Left ventricle myocardium inferior (tissue), 1 donor: ENCODE data around the gene SLC36A4. TPM values are rescaled to one million over a fixed set of nuclear protein-coding genes. Genes with fewer than 3 reads are reported as not detected.

Experiments used
- DNase-seq: peaks from one replicate; pipeline ENCODE4 v3.0.0-alpha.2; 2020
- H3K27ac ChIP-seq: fragments of 200-600 bp; replicated peaks from 2 replicates; pipeline ENCODE4 v1.8.0; 2021
- H3K27me3 ChIP-seq: fragments of 200-600 bp; 2 replicates; pipeline ENCODE4 v1.8.0; 2021; ENCODE audit warnings: low read depth
- H3K36me3 ChIP-seq: fragments of 200-600 bp; 2 replicates; pipeline ENCODE4 v1.8.0; 2021
- H3K4me1 ChIP-seq: fragments of 200-600 bp; 2 replicates; pipeline ENCODE4 v1.8.0; 2021
- H3K4me3 ChIP-seq: fragments of 200-600 bp; 2 replicates; pipeline ENCODE4 v1.8.0; 2021; ENCODE audit warnings: mild to moderate bottlenecking, moderate library complexity
- H3K9me3 ChIP-seq: fragments of 200-600 bp; replicated peaks from 2 replicates; pipeline ENCODE4 v1.8.0; 2021
- intact Hi-C: fragments of 100-400 bp; cut with micrococcal nuclease; formaldehyde crosslinking; loops from one replicate; pipeline ENCODE4 v1.11.0; 2022
- total RNA-seq: library from RNA; stranded (reverse); fragmentation: NEBNext Ultra II Directional; extraction: Animal tissue kit (Norgen Biotek cat#: 25700); gene quantifications from one replicate; pipeline ENCODE4 v1.2.1, GENCODE V29; 2021
- TF ChIP-seq, protein P1 (sequence below): fragments of 200-600 bp; IDR thresholded peaks from 2 replicates; pipeline ENCODE4 v1.8.0; 2021; ENCODE audit warnings: antibody characterized with exemption, mild to moderate bottlenecking, borderline replicate concordance
- donor health status: DM: no; HTN: yes; CAD: no; lungs with severe emphysema.

SLC36A4 gene
- total RNA-seq, 1 donor from 2014 or later = 7.1 TPM

- intact Hi-C loops = no loop called here
- Histone ChIP-seq H3K36me3 (no peaks in the 10 kb centered on the region), H3K27ac (no peak overlapping the region), H3K4me1 (peaks cover 19% of the 10 kb centered on the region), H3K27me3 (no peaks in the 10 kb centered on the region), H3K9me3 (no peaks in the 10 kb centered on the region), H3K4me3 (no peak overlapping the region)
- no peak for DNase-seq
- TF ChIP-seq, protein P1, sequence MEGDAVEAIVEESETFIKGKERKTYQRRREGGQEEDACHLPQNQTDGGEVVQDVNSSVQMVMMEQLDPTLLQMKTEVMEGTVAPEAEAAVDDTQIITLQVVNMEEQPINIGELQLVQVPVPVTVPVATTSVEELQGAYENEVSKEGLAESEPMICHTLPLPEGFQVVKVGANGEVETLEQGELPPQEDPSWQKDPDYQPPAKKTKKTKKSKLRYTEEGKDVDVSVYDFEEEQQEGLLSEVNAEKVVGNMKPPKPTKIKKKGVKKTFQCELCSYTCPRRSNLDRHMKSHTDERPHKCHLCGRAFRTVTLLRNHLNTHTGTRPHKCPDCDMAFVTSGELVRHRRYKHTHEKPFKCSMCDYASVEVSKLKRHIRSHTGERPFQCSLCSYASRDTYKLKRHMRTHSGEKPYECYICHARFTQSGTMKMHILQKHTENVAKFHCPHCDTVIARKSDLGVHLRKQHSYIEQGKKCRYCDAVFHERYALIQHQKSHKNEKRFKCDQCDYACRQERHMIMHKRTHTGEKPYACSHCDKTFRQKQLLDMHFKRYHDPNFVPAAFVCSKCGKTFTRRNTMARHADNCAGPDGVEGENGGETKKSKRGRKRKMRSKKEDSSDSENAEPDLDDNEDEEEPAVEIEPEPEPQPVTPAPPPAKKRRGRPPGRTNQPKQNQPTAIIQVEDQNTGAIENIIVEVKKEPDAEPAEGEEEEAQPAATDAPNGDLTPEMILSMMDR = no peak
Measured at GRCh38 chr11:93194673-93195291, 3.0 kb downstream of the SLC36A4 start.

- no peak overlapping the region for H3K27ac ChIP-seq
- intact Hi-C loops = loop anchor here (2.0 kb wide), 1 partner anchor 31 kb away; no protein-coding TSS in a partner anchor
- H3K36me3 ChIP-seq = no peaks in the 10 kb centered on the region
- TF ChIP-seq, protein P1 = no peak
- DNase-seq = no peak
- no peaks in the 10 kb centered on the region for H3K27me3 ChIP-seq
- H3K9me3 ChIP-seq = no peaks in the 10 kb centered on the region
- no peak overlapping the region for H3K4me3 ChIP-seq
- H3K4me1 ChIP-seq = peaks cover 19% of the 10 kb centered on the region
Measured at GRCh38 chr11:93193731-93194130, 4.1 kb downstream of the SLC36A4 start.

DNA sequence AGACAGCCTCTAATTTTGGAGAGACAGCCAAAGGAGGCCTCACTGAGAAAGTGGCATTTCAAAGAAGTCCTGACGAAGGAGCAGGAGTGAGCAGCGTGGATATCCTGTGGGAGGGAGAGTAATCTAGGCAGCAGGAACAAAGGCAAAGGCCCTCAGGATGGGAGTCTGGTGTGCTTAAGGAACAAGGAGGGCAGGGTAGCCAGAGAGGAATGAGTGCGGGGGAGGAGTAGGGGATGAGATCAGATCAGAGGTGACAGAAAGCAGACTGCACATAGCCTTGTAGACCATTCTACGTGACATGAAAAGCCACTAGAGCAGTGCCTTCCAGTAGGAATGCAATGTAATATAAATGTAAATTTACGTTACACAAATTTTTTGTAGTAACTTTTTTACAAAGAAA, 5.6 kb downstream of the SLC36A4 start:
- intact Hi-C loops = loop anchor here (2.0 kb wide), 1 partner anchor 29 kb away; no protein-coding TSS in a partner anchor
- Histone ChIP-seq H3K27me3 (no peaks in the 10 kb centered on the region), H3K4me1 (peaks cover 7% of the 10 kb centered on the region), H3K27ac (no peak overlapping the region), H3K9me3 (peaks cover 13% of the 10 kb centered on the region), H3K4me3 (no peak overlapping the region), H3K36me3 (peaks cover 4% of the 10 kb centered on the region)
- no peak for DNase-seq
- TF ChIP-seq, protein P1 = no peak

DNA sequence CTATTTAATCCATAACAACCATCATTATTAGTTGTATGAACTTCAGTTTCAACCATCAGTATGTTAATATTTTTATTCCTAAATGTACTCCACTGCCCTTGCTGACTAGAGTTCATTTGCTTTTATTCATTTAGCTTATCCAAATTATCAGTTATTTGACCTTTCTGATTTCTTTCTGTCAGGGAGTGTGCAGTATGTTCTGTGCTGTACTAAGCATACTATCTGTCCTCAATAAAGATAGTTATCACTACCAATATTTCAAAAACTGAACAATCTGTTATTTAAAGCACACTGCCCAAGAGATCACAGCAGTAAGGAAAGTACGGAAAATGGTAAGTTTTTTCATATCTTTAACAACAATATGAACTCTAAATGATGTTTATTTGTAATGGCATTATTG, 8.3 kb downstream of the SLC36A4 start:
- intact Hi-C loops = no loop called here
- Histone ChIP-seq H3K9me3 (peaks cover 21% of the 10 kb centered on the region), H3K4me1 (no peaks in the 10 kb centered on the region), H3K27ac (no peak overlapping the region), H3K36me3 (peaks cover 12% of the 10 kb centered on the region), H3K27me3 (no peaks in the 10 kb centered on the region), H3K4me3 (no peak overlapping the region)
- DNase-seq = no peak
- TF ChIP-seq, protein P1 = no peak

DNA sequence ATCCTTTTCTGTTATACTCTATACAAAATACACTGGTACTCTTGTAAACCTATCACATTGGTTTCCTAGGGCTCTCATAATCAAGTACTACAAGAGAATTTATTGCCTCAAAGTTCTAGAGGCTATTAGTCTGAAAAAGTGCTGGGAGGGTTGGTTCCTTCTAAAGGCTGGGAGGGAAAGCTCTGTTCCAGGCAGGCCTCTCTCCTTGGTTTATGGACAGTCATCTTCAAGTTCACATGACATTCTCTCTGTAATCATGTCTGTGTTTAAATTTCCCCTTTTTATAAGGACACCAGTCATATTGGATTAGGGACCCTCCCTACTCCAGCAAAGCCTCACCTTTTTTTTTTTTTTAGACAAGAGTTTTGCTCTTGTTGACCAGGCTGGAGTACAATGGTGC, 9.1 kb downstream of the SLC36A4 start:
- DNase-seq = no peak
- H3K27ac ChIP-seq = no peak overlapping the region
- H3K4me3 ChIP-seq = no peak overlapping the region
- H3K27me3 ChIP-seq = no peaks in the 10 kb centered on the region
- peaks cover 21% of the 10 kb centered on the region for H3K9me3 ChIP-seq
- intact Hi-C loops = no loop called here
- no peaks in the 10 kb centered on the region for H3K4me1 ChIP-seq
- TF ChIP-seq, protein P1 = no peak
- H3K36me3 ChIP-seq = peaks cover 19% of the 10 kb centered on the region
